GM19455 (cell line): Measurements from ENCODE around the gene NEK9.
A peak's percentile ranks its signal among the peaks of the same experiment; 100 is the strongest.

Source experiments
- ATAC-seq: cut with Tn5 transposase; IDR thresholded peaks from one replicate; pipeline ENCODE4 v1.9.1; 2021; ENCODE audit not compliant: unreplicated experiment

The NEK9 gene

GRCh38 chr14:75109877-75110276 lies 17.0 kb downstream of the NEK9 start:
- ATAC-seq: no peak

DNA sequence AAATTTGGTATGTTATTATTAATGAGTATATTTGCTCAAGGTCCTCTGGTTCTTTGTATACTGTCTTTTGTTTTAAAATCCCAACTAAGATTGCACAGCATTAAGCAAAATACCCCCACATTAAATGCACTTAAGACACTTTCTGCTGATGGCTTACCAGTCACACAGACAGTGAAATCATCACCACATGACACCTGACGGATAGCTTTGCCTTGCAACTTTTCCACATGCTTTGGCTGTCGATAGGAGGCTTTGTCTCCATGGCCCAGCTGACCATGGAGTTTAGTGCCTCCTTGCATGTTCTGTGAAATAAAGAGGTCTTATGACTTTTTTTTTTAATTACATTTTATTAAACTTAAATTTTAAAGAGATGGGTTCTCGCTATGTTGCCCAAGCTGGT lies 19.7 kb downstream of the NEK9 start:
- ATAC-seq: no peak

DNA sequence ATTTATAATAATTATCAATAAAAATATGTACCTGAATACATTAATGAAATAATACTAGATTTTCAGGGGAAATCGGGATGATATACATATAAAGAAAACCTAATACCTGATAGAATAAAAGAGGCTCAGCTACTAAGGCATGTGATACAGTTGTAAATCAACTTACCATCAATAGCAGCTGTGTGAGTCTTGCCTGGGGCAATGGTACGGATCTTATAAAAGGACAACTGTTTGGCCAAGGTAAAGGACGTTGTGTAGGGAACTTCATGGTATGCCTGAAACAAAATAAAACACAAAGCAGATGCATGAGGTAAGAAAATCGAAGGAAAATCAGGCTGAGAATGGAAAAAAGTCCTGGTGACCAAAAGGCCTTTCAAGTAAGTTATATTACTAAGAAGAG lies 25.4 kb downstream of the NEK9 start:
- no peak for ATAC-seq

DNA sequence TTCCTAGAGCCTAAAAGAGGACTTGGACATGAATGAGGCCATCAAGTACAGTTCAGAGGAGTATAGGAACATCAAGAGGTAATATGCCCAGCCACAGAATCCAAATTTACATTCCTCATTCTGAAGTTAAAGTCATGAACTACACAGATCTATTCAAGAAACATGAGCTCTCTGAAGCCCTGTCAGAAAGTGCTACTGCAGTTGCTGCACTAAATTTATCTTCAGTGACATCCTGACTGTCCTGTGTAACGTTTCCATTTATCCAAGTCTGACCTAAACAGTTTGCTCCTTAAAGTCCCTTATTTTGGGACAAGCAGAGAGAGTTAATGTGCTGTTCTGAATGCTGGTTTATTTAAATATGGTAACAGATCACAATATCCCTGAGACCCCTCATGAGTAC lies 28.2 kb downstream of the NEK9 start:
- no peak for ATAC-seq

GRCh38 chr14:75098212-75098611 lies 28.6 kb downstream of the NEK9 start:
- ATAC-seq: no peak

- ATAC-seq: no peak
Measured at GRCh38 chr14:75096959-75097358, 29.9 kb downstream of the NEK9 start.

GRCh38 chr14:75095690-75096089 lies 31.2 kb downstream of the NEK9 start:
- ATAC-seq: no peak

DNA sequence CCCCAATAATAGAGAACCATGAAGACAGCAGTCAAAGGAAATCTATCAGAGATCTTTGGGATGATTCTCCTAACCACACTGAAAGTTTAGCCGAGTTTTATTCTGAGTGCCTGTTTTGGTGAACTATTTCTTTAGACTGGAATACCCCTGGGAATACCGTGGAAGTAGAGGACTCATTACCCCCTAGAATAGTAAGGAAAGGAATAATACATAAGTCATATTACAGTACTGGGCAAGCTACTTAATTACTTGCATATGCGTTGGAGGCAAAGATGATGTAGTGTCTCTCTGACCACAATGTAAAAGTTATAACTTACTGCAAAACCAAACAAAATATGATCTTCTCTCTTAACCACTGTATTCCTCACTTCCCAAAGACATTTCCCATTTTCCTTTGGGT lies 32.0 kb downstream of the NEK9 start:
- ATAC-seq: no peak

DNA sequence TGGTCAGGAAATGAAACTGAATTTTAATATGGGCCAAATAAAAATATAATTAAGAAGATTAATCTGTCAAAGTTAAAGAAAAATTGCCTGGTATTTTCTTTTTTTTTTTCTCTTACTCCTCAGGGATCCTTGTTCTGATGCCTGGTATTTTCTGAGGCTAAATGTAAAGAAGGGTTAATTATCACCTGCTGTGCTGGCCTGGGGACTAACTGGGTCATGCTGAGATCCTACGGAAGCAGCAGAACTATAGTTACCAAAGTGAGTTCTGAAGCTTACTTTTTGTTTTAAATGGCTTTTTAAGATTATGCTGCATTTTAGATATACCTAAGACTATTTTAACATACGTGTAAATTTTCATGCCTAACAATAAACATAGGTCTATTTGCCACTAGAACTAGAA lies 34.1 kb downstream of the NEK9 start:
- no peak for ATAC-seq

DNA sequence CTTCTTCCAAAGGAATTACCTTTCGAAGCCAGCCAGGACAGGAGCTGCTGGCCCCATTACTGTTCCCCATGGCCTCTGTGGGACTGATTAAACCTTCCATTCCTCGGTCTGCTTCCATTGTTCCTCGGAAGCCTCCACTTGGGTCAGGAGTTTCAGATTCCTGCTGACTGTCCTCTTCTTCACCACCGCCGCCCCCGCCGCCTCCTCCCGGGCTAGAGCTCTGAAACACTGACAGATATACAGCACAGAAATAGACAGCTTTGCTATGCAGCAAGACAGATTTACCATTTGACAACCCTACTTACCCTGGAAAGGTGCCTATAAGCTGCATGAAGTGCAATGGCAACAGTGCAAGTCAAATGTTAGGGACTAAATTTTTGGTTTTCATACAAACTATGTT lies 35.6 kb downstream of the NEK9 start:
- no peak for ATAC-seq

- no peak for ATAC-seq
Measured at GRCh38 chr14:75090353-75090752, 36.5 kb downstream of the NEK9 start.

- no peak for ATAC-seq
Measured at GRCh38 chr14:75088566-75089373, 38.1 kb downstream of the NEK9 start.

DNA sequence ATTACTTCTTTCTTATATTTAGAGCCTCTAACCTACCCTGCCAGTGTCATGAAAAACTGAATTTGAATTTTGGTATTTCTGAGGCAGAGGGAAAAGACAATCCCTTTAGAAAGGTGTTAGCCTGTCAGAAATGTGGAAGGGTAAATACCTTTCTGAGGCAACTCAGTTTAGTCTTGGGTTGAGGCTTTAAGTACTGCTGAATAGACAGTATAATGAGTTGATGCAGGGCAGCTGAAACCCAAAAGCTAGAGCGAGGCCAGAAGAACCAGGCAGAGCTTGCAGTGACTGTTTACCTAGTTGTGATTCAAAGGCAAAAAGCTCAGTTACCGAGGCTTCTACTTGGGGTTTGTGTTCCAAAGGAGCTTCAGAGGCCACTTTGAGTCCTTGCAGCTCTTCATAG lies 38.7 kb downstream of the NEK9 start:
- no peak for ATAC-seq

DNA sequence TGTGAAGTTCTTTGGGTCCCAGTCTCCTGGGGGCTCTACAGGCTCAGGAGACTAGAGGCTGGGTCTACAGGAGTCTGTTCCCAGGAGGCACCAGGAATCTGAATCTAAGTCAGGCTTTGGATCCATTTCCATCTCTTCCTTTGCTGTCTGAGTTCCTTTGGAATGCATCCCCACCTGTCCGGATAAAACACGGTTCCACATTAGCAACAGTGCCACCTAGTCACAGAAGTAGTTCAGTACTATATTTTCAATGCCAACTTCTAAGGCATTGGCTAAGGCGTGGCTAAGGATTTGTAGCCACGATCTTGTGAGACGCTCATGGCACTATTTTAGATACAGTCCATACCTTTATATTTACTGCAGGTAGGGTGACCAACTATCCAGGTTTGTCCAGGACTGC lies 42.3 kb downstream of the NEK9 start:
- no peak for ATAC-seq

- ATAC-seq: no peak
Measured at GRCh38 chr14:75083271-75083670, 43.6 kb downstream of the NEK9 start.

DNA sequence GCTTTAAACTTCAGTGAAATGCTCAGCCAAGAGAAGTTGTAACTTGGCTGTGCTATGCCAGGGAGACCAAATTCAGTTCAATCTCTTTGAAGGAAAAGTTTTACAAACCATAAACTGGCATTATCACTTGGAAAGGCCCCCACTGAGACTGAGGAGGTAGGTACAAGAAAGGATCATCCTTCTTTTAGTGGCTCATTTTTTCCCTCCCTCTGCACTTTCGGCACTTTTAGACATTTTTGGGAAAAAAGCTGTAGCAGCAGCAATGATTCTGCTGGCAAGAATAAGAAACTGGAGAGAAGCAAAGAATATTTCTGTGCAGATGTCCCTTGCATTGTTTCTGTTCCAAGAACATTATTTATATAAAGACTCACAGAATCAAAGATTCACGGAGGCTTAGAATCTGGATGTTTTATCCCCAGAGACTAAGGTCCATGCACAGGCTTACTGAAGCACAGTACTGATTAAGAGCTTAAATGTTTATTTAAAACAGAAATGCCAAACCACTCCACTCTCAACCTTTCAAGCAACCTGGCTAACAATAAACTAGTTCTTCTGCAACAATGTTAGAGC lies 45.1 kb downstream of the NEK9 start:
- no peak for ATAC-seq

- no peak for ATAC-seq
Measured at GRCh38 chr14:75079521-75079920, 47.3 kb downstream of the NEK9 start.

GRCh38 chr14:75077794-75078193 lies 49.1 kb downstream of the NEK9 start:
- ATAC-seq: no peak

DNA sequence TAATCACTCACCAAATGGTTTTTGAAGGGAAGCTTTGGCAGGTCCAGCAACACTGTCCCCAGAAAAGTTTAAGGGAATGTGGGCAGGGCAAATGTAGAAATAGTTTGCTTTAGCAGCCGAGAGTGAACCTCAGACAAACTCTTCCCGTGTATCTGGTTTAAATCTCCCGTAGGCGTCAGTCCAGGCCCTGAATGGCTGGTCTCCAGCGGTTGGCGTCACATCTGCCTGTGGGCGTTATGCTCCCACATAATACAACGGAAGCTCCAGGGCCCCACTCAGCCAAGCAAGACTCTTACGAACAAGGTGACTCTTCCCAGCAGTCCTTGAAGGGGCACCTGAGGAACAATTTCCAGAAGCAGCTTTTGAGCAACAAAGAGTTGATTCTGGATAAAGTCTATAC lies 56.5 kb downstream of the NEK9 start:
- no peak for ATAC-seq

DNA sequence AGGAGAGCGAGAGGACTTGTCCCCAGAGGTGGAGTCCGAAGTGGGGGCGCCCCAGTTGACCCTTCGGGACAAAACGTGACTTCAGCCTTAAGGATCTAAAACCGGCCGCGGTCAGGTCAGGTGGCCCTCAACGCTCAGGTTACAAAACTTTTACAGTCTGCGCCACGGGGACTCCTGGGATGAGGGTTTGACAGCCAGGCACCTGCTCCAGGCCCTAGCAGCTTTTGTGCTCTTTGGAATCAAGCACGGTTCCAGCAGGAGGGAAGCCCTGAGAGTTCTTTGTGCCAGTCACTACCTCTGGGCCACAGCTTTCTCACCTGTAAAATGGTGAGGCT lies 57.1 kb downstream of the NEK9 start:
- no peak for ATAC-seq

DNA sequence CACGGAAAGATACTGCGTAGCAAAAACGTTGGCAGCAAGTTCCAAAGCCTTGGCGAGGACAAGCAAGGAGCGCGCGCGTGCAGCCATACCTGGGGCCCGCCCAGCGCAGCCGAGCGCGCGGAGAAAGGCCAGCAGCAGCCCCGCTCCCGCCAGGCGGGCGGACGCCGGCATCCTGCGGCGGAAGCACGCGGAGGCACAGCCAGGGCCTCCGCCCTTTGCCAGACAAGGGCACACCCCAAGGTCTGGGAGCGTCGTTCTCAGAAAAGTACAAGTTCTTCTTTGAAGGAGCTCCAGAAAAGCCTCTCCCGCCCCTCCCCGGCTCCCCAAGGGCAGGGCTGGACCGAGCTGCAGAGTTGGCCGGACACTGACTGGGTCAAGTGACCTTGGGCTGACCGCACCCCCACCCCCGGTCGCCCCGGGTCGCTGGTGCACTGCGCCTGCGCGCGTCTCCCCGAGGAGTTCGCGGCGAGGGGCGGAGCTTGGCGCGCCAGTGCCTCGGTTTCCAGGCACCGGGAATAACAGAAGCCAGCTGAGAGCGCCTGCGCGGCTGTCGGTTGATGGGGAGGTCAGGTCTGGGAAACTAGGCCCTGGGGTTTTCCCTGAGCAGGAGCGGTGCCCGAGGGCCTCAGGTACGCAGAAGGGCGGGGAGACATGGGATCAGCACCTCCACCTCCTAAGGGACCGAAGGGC lies 57.6 kb downstream of the NEK9 start, which contains the start of gene ZC2HC1C:
ZC2HC1C (plus strand) TSS at position 521 of the 690 bp plus-strand sequence. CDS start 933 bp downstream, outside the sequence.
- ATAC-seq: peak; percentile 89
